ENCODE data around the gene STAT6.
A peak's percentile ranks its signal among the peaks of the same experiment; 100 is the strongest.
"Not testable (repeated sequence)": the region's sequence is repeated elsewhere in the genome, so short reads cannot be mapped to it uniquely, and the experiment has no call there.

STAT6 gene

GRCh38 chr12:57080855-57081254, 30.3 kb downstream of the STAT6 start:
- TF ChIP-seq, protein P1, sequence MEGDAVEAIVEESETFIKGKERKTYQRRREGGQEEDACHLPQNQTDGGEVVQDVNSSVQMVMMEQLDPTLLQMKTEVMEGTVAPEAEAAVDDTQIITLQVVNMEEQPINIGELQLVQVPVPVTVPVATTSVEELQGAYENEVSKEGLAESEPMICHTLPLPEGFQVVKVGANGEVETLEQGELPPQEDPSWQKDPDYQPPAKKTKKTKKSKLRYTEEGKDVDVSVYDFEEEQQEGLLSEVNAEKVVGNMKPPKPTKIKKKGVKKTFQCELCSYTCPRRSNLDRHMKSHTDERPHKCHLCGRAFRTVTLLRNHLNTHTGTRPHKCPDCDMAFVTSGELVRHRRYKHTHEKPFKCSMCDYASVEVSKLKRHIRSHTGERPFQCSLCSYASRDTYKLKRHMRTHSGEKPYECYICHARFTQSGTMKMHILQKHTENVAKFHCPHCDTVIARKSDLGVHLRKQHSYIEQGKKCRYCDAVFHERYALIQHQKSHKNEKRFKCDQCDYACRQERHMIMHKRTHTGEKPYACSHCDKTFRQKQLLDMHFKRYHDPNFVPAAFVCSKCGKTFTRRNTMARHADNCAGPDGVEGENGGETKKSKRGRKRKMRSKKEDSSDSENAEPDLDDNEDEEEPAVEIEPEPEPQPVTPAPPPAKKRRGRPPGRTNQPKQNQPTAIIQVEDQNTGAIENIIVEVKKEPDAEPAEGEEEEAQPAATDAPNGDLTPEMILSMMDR (IDR thresholded peaks at IDR 0.05): no peak
- Histone ChIP-seq H3K27ac (no peak overlapping the region), H3K9me3 (no peaks in the 10 kb centered on the region), H3K4me1 (peaks cover 0 to 25% (median 13%) of the 10 kb centered on the region in 4 donors), H3K4me3 (no peak overlapping the region), H3K27me3 (no peaks in the 10 kb centered on the region), H3K36me3 (peaks cover 0 to 8% (median 0%) of the 10 kb centered on the region in 3 donors)
- intact Hi-C loops (cut with DNase I; ENCODE audit: low total_unique reads): no loop called here
- no peak for DNase-seq

GRCh38 chr12:57079821-57080220, 31.3 kb downstream of the STAT6 start:
- intact Hi-C loops (cut with DNase I; ENCODE audit: low total_unique reads): no loop called here
- Histone ChIP-seq H3K27me3 (no peaks in the 10 kb centered on the region), H3K36me3 (peaks cover 0 to 12% (median 0%) of the 10 kb centered on the region in 3 donors), H3K4me1 (peaks cover 0 to 20% (median 8%) of the 10 kb centered on the region in 4 donors), H3K27ac (peak overlapping the region; percentile 73 to 81), H3K4me3 (no peak overlapping the region), H3K9me3 (no peaks in the 10 kb centered on the region)
- no peak for DNase-seq
- TF ChIP-seq, protein P1 (IDR thresholded peaks at IDR 0.05): no peak

GRCh38 chr12:57078519-57079404, 32.4 kb downstream of the STAT6 start, which contains the start of gene NEMP1:
Gene NEMP1 (minus strand): TSS chr12:57078791. CDS start chr12:57078745, 46 bp downstream.
- H3K36me3 ChIP-seq: peaks cover 0 to 12% (median 0%) of the 10 kb centered on the region in 3 donors
- TF ChIP-seq, protein P1 (IDR thresholded peaks at IDR 0.05): peak in 1 of 2 experiments; percentile 8
- intact Hi-C loops (cut with DNase I; ENCODE audit: low total_unique reads): no loop called here
- peak; percentile 99 for DNase-seq
- peak within 1 kb of the TSS; percentile 73 to 81 for H3K27ac ChIP-seq
- peaks cover 0 to 20% (median 8%) of the 10 kb centered on the region in 4 donors for H3K4me1 ChIP-seq
- peak within 1 kb of the TSS; percentile 73 to 77 for H3K4me3 ChIP-seq
- H3K27me3 ChIP-seq: no peaks in the 10 kb centered on the region
- no peaks in the 10 kb centered on the region for H3K9me3 ChIP-seq

- peaks cover 5 to 32% (median 11%) of the 10 kb centered on the region in 3 donors for H3K36me3 ChIP-seq
- intact Hi-C loops (cut with DNase I; ENCODE audit: low total_unique reads): loop anchor here (5.0 kb wide), 1 partner anchor 108 kb away; no protein-coding TSS in a partner anchor
- peaks cover 0 to 38% (median 12%) of the 10 kb centered on the region in 4 donors for H3K4me1 ChIP-seq
- H3K9me3 ChIP-seq, DNase-seq, H3K27me3 ChIP-seq: not testable (repeated sequence)
- peak overlapping the region; percentile 33 to 42 for H3K4me3 ChIP-seq
- peak overlapping the region; percentile 70 to 74 for H3K27ac ChIP-seq
Measured at GRCh38 chr12:57073566-57074450, 37.4 kb downstream of the STAT6 start.

DNA sequence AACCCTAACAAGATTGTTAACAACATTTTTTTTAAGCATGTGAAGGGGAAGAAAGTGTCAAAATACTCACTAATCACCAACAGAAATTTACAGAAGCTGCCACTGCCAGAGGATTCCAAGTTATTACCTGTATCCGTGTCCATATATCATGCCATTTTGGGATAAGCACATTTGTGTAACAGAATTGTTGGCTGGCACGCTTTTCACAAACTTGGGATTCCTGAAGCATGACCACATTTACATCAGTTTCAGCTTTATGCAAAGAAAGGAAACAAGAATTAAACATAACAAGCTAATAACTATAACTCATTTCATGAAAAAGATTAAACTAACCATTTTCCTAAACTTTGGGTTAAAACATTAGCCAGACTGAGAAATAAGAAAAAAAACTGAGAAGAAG, 38.5 kb downstream of the STAT6 start:
- no peak for DNase-seq
- TF ChIP-seq, protein P1 (IDR thresholded peaks at IDR 0.05): peak in 1 of 2 experiments; percentile 5
- Histone ChIP-seq H3K27ac (peak overlapping the region; percentile 70 to 74), H3K27me3 (no peaks in the 10 kb centered on the region), H3K9me3 (no peaks in the 10 kb centered on the region), H3K36me3 (peaks cover 5 to 42% (median 16%) of the 10 kb centered on the region in 3 donors), H3K4me3 (peak overlapping the region; percentile 33 to 42), H3K4me1 (peaks cover 0 to 31% (median 9%) of the 10 kb centered on the region in 4 donors)
- intact Hi-C loops (cut with DNase I; ENCODE audit: low total_unique reads): loop anchor here (5.0 kb wide), 1 partner anchor 110 kb away; no protein-coding TSS in a partner anchor

Measured in tibial artery (tissue), 4 donors.